BLaER1 treated with 17β-estradiol and CSF1 and Interleukin-3, amounts not matched to agents 10 nM and 100 nM (cell line): ENCODE data around the gene XKR7.

Source experiments
- H3K27ac ChIP-seq, 11 experiments: shearing (Covaris generic); formaldehyde crosslinking; 2 replicates each; pipeline ENCODE4 v1.8.1; 2022
- H3K27me3 ChIP-seq, 11 experiments: shearing (Covaris generic); formaldehyde crosslinking; 2 replicates each; pipeline ENCODE4 v1.8.1; 2022
- H3K36me3 ChIP-seq, 11 experiments: shearing (Covaris generic); formaldehyde crosslinking; 2 replicates each; pipeline ENCODE4 v1.8.1; 2022
- H3K4me1 ChIP-seq, 10 experiments: shearing (Covaris generic); formaldehyde crosslinking; 2 replicates each; pipeline ENCODE4 v1.8.1; 2022
- H3K4me2 ChIP-seq, 11 experiments: shearing (Covaris generic); formaldehyde crosslinking; 2 replicates each; pipeline ENCODE4 v1.8.1; 2022
- H3K4me3 ChIP-seq, 10 experiments: shearing (Covaris generic); formaldehyde crosslinking; 2 replicates each; pipeline ENCODE4 v1.8.1; 2022
- H3K9ac ChIP-seq, 11 experiments: shearing (Covaris generic); formaldehyde crosslinking; 2 replicates each; pipeline ENCODE4 v1.8.1; 2022
- H3K9me3 ChIP-seq, 11 experiments: shearing (Covaris generic); formaldehyde crosslinking; replicated peaks in 1 of 11; 2 replicates each; pipeline ENCODE4 v1.8.1; 2022
- H4K20me1 ChIP-seq, 11 experiments: shearing (Covaris generic); formaldehyde crosslinking; 2 replicates each; pipeline ENCODE4 v1.8.1; 2022
- Cebpa-rat ChIP-seq, 11 experiments: shearing (Covaris generic); IDR thresholded peaks; 2 replicates each; pipeline ENCODE4 v1.8.1; 2022

The XKR7 gene

DNA sequence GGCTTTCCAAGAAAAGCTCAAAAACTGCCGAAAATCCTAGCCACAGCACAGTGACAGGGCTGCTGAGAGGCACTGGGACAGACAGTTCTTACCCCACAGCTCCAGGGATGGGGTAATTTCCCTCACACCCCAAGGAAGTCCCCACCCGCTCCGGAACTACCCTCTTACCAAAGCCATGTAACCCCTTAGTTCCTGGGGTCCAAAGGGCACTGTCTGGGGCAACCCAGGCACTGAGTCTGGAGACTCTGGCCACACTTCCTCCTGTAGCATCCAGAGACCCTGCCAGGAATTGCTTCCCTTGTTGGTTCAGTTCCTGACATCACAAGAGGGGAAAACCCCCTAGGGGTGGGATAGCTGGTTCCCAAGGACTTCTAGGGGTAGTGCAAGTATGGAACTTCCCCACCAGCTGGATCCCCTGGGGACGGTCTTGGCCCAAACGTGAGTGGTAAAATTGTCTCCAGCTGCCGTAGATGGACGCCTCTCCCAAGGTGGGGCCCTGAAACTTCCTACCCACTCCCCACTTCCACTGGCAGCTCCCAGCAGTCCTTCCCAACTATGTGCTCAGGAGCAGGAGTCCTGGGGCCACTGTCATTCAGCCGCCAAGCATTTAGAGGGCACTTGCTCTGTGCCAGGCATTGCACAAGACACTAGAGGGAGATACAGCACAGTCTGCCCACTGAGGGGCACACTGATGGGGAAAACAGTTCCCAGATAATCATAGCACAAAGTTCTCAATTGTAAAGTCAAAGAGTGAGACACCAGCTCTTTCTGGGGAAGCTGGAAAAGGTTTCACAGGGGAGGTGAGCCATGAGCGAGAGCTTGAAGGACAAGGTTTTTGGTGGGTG, 66.9 kb downstream of the XKR7 start:
- H4K20me1 ChIP-seq: no peaks in the 10 kb centered on the region
- TF ChIP-seq Cebpa-rat (IDR thresholded peaks at IDR 0.05): peak in 4 of 11 experiments; percentile 10 to 50 (median 28); a peak in 3 of 22 replicates
- peaks cover 0 to 16% (median 11%) of the 10 kb centered on the region in 11 experiments; a peak in 16 of 22 replicates for H3K9me3 ChIP-seq
- 0 out of 20 replicates have a peak overlapping the region, but pooled peaks of 1 of the 10 experiments have one; percentile 13 for H3K4me3 ChIP-seq
- H3K9ac ChIP-seq: peak overlapping the region; percentile 15 to 74 (median 49); a peak in 17 of 22 replicates
- H3K4me2 ChIP-seq: peak overlapping the region; percentile 61 to 92 (median 84)
- H3K27me3 ChIP-seq: peaks cover 0 to 4% (median 0%) of the 10 kb centered on the region in 11 experiments; a peak in 1 of 22 replicates
- peaks cover 56 to 97% (median 88%) of the 10 kb centered on the region in 10 experiments for H3K4me1 ChIP-seq
- peak overlapping the region; percentile 28 to 96 (median 89); a peak in 21 of 22 replicates for H3K27ac ChIP-seq
- H3K36me3 ChIP-seq: no peaks in the 10 kb centered on the region

DNA sequence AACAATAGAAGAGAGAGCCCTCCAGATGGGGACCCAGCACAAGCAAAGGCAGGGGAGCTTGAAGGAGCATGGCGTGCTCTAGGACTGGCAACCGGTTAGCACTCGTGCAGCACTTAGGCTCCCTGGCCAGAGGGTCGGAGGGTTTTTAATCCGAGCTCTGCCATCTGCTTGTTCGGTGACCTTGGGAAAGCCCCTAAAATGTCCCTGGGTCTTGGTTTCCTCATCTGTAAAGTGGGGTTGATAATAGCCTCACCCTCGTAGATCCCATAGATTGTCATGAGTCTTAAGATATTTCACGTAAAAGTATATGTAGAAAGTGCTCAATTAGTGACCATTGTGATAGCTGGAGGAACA, 67.5 kb downstream of the XKR7 start:
- Histone ChIP-seq H3K9me3 (peaks cover 0 to 16% (median 11%) of the 10 kb centered on the region in 11 experiments; a peak in 16 of 22 replicates), H3K4me1 (peaks cover 62 to 96% (median 92%) of the 10 kb centered on the region in 10 experiments), H3K27me3 (peaks cover 0 to 4% (median 0%) of the 10 kb centered on the region in 11 experiments; a peak in 1 of 22 replicates), H3K36me3 (no peaks in the 10 kb centered on the region), H3K9ac (peak overlapping the region in 10 of 11 experiments; percentile 34 to 74 (median 50); a peak in 17 of 22 replicates), H3K4me3 (no peak overlapping the region), H4K20me1 (no peaks in the 10 kb centered on the region), H3K4me2 (peak overlapping the region; percentile 61 to 92 (median 84)), H3K27ac (peak overlapping the region in 10 of 11 experiments; percentile 68 to 96 (median 89); a peak in 21 of 22 replicates)
- no peak for TF ChIP-seq Cebpa-rat (IDR thresholded peaks at IDR 0.05)

DNA sequence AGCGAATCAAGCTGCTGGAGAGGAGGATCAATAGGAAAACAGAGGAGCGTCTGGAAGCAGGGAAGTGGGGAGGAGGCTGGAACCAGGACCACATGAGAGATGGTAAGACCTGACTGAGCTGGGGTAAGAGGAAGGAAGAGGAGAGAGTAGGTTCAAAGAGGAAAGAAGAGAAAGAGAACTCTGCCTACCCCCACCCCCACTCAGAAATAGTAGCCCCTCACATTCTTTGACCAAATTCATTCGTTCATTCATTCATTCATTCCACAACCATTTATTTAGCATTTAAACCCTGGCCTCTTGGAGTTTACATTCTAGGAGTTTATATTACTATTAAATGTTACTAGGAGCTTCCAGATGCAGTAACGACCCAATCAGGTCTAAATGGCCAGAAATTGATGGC, 68.3 kb downstream of the XKR7 start:
- Histone ChIP-seq H3K4me3 (peak overlapping the region in 2 of 10 experiments; percentile 21 to 31; a peak in 1 of 20 replicates), H4K20me1 (no peaks in the 10 kb centered on the region), H3K27ac (peak overlapping the region; percentile 16 to 96 (median 89); a peak in 21 of 22 replicates), H3K27me3 (no peaks in the 10 kb centered on the region), H3K9ac (peak overlapping the region in 9 of 11 experiments; percentile 34 to 74 (median 52); a peak in 13 of 22 replicates), H3K9me3 (peaks cover 0 to 16% (median 11%) of the 10 kb centered on the region in 11 experiments; a peak in 16 of 22 replicates), H3K36me3 (no peaks in the 10 kb centered on the region), H3K4me1 (peaks cover 71 to 96% (median 94%) of the 10 kb centered on the region in 10 experiments), H3K4me2 (peak overlapping the region; percentile 46 to 92 (median 84))
- TF ChIP-seq Cebpa-rat (IDR thresholded peaks at IDR 0.05): no peak

DNA sequence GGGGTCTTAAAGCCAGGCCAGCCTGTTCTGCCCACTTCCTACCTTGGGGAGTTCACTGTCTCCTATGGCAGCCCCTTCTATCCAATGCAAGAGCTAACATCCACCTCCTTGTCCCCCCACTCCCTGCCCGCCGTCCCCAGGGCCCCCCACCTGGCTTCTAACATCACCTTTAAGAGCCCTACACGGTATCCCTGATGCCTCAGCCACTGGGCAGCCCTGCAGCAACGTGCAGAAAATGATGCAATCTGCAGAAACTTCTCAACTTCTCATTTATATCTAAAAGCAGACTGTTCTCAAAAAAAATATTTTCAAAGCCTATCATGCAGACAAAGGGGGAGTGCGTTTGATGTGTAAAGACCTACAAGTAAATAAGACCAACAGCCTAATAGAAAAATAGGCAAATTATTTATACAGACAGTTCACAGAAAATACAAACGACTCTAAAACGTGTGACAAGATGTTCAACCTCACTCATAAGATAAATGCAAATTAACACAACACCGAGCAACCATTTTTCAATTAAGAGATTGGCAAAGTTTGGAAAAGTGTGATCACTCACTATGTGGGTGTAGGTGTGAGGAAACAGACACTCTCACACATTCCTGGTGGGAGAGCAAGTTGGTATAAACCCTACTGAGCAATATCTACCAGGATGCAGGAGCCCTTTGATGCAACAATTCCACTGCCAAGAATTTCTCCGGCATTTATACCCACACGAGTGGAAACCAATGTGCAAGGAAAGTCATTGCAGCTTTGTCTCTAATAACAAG, 69.0 kb downstream of the XKR7 start:
- Histone ChIP-seq H3K27ac (peak overlapping the region; percentile 16 to 96 (median 89)), H3K4me1 (peaks cover 77 to 96% (median 95%) of the 10 kb centered on the region in 10 experiments)

DNA sequence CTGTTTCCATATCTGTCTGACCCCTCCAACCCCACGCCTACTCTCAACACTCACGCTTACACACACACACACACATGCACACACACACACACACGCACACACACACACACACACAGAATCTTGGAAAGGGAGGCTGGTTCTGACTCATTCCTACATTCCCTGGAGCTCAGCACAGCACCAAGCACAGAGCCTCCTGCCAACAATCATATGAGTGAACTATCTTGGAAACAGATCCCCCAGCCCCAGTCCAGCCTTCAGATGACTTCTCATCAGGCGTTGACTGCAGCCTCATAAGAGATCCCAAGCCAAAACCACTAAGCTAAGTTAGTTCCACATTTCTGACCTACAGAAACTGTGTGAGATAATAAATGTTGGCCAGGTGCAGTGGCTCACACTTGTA, 70.0 kb downstream of the XKR7 start:
- Histone ChIP-seq H3K27ac (peak overlapping the region in 10 of 11 experiments; percentile 53 to 96 (median 90); a peak in 19 of 22 replicates), H3K4me2 (peak overlapping the region in 9 of 11 experiments; percentile 21 to 92 (median 86); a peak in 12 of 22 replicates), H4K20me1 (no peaks in the 10 kb centered on the region), H3K4me1 (peaks cover 85 to 98% (median 96%) of the 10 kb centered on the region in 10 experiments), H3K4me3 (peak overlapping the region in 1 of 10 experiments; percentile 1; a peak in 2 of 20 replicates), H3K9me3 (peaks cover 0 to 16% (median 11%) of the 10 kb centered on the region in 11 experiments; a peak in 16 of 22 replicates), H3K9ac (no peak overlapping the region), H3K27me3 (no peaks in the 10 kb centered on the region), H3K36me3 (no peaks in the 10 kb centered on the region)
- TF ChIP-seq Cebpa-rat (IDR thresholded peaks at IDR 0.05): no peak

More for the DNA sequence above, 69.0 kb downstream of the XKR7 start:
- Histone ChIP-seq H3K27me3 (no peaks in the 10 kb centered on the region), H3K36me3 (no peaks in the 10 kb centered on the region), H4K20me1 (no peaks in the 10 kb centered on the region), H3K9me3 (peaks cover 0 to 16% (median 11%) of the 10 kb centered on the region in 11 experiments; a peak in 16 of 22 replicates), H3K9ac (peak overlapping the region in 9 of 11 experiments; percentile 16 to 74 (median 52); a peak in 12 of 22 replicates), H3K4me3 (peak overlapping the region in 1 of 10 experiments; percentile 31; a peak in 1 of 20 replicates), H3K4me2 (peak overlapping the region; percentile 46 to 92 (median 84))
- TF ChIP-seq Cebpa-rat (IDR thresholded peaks at IDR 0.05): peak in 4 of 11 experiments; percentile 11 to 62 (median 28); a peak in 4 of 22 replicates

DNA sequence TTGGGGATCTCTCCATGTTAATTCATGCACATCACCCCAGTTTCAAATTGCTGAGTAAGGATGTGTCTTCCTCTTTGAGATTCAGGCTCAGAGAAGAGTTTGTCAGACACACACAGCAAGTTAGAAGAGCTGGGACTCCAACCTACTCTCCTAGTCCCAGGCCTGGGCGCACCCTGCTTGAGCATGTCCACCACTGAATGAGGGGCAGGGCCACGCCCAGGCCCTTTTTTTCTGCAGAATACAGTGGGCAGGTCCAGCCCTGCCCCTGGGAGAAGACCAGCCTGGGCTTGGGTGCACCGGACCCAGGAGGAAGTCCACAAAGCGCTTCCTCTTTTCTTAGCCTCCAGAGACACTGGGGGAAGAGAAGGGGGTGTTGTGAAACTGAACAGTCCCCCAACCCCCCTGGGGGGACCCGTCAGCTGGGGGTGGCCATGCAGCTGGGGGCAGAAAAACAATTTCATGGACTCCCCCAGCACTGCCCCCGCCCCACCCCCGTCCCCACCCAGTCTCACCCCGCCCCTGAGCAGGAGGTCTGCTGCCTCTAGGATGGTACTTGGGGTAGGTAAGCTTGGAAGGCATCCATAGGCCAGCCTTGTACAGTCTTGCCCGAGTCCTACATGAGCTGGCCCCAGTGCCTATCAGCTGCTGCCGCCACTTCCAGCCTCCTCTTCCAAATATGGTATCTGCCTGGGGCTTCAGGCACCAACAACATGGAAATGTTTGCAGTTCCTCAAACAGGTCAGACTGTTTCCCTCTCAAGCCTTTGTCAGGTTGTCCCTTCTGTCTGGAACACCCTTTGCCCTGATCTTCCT, 72.4 kb downstream of the XKR7 start:
- H3K4me3 ChIP-seq: peak overlapping the region; percentile 5 to 55 (median 38); a peak in 14 of 20 replicates
- H3K4me1 ChIP-seq: peaks cover 63 to 96% (median 83%) of the 10 kb centered on the region in 10 experiments
- H3K27ac ChIP-seq: peak overlapping the region; percentile 53 to 96 (median 89); a peak in 21 of 22 replicates
- H3K36me3 ChIP-seq: no peaks in the 10 kb centered on the region
- H3K9me3 ChIP-seq: peaks cover 0 to 31% (median 15%) of the 10 kb centered on the region in 11 experiments; a peak in 16 of 22 replicates
- H4K20me1 ChIP-seq: no peaks in the 10 kb centered on the region
- no peaks in the 10 kb centered on the region for H3K27me3 ChIP-seq
- peak overlapping the region; percentile 87 to 93 (median 90) for H3K4me2 ChIP-seq
- peak in 7 of 11 experiments; percentile 37 to 83 (median 71); a peak in 11 of 22 replicates for TF ChIP-seq Cebpa-rat (IDR thresholded peaks at IDR 0.05)
- H3K9ac ChIP-seq: peak overlapping the region; percentile 64 to 86 (median 78)

DNA sequence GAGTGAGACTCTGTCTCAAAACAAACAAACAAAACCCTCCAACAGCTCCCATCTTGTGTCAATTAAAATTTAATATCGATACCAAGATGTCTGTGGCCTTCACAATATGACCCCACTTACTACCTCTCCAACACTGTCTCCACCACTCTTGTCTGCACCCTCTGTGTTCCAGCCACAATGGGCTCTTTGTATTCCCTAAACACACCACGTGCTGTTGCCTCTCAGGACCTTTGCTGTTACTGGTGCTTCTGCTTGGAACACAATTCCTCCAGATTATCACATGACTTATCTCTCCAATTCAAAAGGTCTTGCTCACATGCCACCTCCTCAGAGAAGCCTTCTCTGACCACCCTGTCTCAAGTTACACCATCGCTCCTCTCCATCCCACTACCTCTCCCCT, 78.0 kb downstream of the XKR7 start:
- Histone ChIP-seq H3K9me3 (peaks cover 0 to 14% (median 4%) of the 10 kb centered on the region in 11 experiments; a peak in 9 of 22 replicates), H3K4me2 (peak overlapping the region in 3 of 11 experiments; percentile 1 to 31 (median 3); a peak in 4 of 22 replicates), H3K4me1 (peaks cover 21 to 80% (median 43%) of the 10 kb centered on the region in 10 experiments), H3K36me3 (no peaks in the 10 kb centered on the region), H4K20me1 (no peaks in the 10 kb centered on the region), H3K4me3 (no peak overlapping the region), H3K27me3 (0 out of 22 replicates have a peak, but pooled peaks cover 0 to under 1% (median 0%) of the 10 kb centered on the region in 11 experiments), H3K27ac (peak overlapping the region in 1 of 11 experiments; percentile 13; a peak in 4 of 22 replicates), H3K9ac (no peak overlapping the region)
- TF ChIP-seq Cebpa-rat (IDR thresholded peaks at IDR 0.05): no peak
